Measurements from ENCODE around the gene WASHC2A.
"Not testable (repeated sequence)": the region's sequence is repeated elsewhere in the genome, so short reads cannot be mapped to it uniquely, and the experiment has no call there.

Gene WASHC2A

DNA sequence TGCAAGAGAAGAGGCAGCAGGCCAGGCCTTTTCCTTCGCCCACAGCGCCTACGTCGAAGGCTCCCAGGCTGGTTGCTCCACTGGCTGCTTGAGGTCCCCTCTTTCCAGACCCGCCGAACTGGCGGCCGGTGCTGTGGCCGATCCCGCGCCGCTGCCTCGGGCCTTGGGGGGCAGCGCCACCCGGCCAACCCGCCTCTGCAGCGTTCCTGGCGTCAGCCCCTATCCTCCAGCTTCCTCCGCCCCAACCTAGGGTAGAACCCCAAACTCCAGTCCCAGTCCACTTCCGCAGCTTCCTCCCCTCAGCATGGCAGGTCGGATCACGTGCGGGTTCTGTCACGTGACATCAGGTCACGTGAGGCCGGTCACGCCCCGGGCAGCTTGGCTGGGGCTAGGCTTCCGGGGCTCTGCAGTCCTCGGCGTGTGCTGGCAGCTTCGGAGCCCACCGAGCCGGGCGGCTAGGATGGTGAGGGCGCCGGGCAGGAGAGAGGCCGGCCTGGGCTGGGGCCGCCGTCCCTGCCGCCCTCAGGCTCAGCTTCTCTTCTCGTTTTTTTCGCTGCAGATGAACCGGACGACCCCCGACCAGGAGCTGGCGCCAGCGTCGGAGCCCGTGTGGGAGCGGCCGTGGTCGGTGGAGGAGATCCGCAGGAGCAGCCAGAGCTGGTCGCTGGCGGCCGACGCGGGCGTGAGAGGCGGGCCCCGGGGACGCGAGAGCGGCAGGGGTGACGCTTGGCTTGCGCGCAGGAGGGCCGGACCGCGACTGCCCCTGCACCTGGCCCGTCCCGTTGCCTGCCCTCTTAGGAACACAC is at the start of gene WASHC2A:
Gene WASHC2A (plus strand): TSS at position 409 of the 806 bp plus-strand sequence. CDS start 52 bp downstream, at position 461.
- peak; percentile 96 for DNase-seq

DNA sequence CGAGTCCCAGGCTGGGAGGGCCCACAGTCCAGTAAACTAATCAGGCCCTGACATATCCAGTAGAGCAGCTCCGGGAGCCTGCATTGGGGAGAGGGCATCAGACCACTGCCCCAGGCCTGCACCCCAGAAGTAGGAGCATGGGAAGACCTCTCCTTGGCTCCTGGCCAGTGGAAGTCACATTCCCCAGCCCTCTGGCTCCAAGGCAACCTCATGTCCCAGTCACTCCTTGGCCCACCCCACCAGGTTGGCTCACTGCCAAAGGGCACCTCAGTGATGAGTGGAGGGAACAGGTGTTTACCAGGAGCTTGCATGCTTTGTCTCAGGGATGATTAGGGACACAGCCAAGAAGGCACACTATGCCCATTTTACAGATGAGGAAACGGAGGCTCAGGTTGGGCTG is 48.5 kb upstream of the WASHC2A start:
- not testable (repeated sequence) for DNase-seq

GRCh38 chr10:50020451-50021024 is 47.2 kb upstream of the WASHC2A start:
- DNase-seq, result not testable (repeated sequence)

- no peak for DNase-seq
These were observed 46.1 kb upstream of the WASHC2A start for GRCh38 chr10:50021646-50022045.

- DNase-seq, result not testable (repeated sequence)
These were observed 42.9 kb upstream of the WASHC2A start for GRCh38 chr10:50024716-50025383.

DNA sequence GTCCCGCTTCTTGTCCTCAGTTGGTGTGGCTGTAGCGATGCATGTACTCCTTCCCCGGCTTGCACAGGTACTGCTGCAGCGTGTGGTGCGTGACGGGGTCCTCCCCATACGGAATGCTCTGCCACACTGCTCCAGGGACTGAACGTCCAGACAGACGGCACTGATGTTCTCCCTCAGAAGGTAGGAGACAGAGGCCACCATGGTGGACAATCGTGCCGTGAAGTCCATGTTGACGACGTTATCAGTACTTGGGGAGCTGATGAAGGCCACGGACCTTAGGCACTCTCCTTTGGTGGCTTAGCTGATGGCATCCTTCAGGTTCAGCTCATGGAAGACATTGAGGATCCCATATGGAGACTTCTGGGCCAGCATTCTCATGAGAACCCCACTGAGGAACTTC is 42.1 kb upstream of the WASHC2A start:
- DNase-seq, result no peak

DNA sequence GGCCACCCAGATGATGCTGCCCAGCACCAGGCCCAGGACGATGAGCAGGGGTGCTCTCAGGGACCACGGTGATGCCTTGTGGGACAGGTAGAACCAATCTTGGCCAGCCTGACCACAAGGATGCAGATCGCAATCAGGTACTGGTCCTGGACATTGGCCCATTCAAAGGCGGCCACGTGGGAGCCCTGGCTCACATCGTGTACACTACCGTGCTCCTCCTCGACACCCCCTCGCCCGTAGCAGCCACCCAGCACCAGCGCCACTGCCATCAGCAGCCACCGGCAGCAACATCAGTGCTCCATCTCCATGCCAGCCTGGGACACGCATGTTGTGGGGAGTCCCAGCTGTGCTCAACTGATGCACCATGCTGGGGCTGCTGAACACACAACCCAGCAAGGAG is 40.6 kb upstream of the WASHC2A start:
- DNase-seq, result no peak

- no peak for DNase-seq
These were observed 34.3 kb upstream of the WASHC2A start for GRCh38 chr10:50033481-50033880.

- DNase-seq, result not testable (repeated sequence)
These were observed 32.4 kb upstream of the WASHC2A start for GRCh38 chr10:50035337-50035736.

DNA sequence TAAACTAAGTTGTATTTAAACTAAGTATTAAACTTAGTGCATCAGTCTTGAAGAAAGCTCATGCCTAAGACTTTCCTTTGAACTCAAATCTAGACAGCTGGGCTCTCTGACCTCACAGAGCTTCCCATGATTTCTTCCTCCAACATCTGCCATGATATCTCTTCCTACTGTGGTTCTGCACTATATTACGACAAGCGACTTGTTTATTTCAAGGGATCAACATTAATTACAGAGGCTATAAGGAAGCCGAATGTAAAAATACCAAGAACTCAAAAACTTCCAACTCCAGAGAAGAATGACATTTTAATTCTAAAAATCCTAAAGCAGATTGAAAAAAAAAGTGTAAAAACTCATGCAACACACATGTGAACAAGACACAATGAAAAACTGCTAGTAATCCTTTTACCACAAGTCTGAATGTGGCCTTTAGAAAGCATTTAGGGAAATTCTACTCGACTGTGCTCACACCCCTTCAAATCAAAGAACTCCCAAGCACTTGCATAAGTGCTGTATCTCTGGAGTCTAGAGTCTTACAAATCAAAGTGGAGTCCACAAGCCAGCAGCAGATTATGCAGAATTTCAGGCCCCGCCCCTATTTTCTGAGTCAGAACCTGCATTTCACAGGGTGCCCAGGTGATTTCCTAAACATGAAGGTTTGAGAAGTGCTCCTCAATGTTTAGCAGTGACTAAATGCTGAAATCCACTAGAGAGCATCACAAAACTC is 22.7 kb upstream of the WASHC2A start:
- DNase-seq, result no peak

- not testable (repeated sequence) for DNase-seq
These were observed 21.3 kb upstream of the WASHC2A start for GRCh38 chr10:50046457-50046856.

GRCh38 chr10:50047594-50047993 is 20.2 kb upstream of the WASHC2A start:
- not testable (repeated sequence) for DNase-seq

GRCh38 chr10:50051995-50052660 is 15.6 kb upstream of the WASHC2A start:
- DNase-seq, result not testable (repeated sequence)

- not testable (repeated sequence) for DNase-seq
These were observed 14.9 kb upstream of the WASHC2A start for GRCh38 chr10:50052778-50053376.

- not testable (repeated sequence) for DNase-seq
These were observed 12.1 kb upstream of the WASHC2A start for GRCh38 chr10:50055494-50056292.

DNA sequence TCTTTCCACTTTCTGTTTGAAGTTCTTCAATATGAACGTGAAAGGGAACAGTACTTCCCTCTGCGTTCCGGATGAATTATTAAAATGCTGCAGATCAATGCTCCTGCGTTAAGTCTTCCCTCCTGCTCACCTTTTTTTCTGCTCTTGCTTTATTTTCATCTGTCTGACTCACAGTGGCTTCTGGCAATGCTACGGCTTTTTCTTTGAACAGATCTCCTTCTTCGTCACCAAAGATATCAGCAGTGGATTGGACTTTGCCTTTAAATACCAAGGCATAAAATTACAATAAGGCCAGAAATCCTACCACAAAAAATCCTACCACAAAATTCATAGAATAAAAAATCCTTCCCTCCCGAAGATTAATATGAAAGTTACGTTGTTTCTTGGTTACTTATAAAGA is 11.1 kb upstream of the WASHC2A start:
- peak; percentile 12 for DNase-seq

DNA sequence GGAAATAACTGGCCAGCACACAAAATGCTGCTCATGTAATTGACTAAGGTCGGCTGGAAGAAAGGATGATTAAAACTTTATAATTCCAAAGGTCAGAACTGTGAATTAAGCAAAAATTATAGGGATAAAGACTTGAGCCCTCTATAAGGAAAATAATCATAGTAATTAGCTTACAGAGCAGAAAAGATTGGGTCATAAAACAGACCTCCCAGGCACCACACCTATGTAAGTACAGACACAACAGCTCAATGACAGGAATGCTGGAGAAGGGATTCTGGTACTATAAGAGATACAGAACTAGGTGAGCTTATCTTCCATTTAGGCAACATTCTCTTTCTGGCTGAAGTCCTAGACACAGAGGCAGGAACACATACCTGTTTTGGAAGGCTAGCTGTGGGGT is 9.0 kb upstream of the WASHC2A start:
- not testable (repeated sequence) for DNase-seq

- DNase-seq, result not testable (repeated sequence)
These were observed 7.8 kb upstream of the WASHC2A start for GRCh38 chr10:50059946-50060345.

DNA sequence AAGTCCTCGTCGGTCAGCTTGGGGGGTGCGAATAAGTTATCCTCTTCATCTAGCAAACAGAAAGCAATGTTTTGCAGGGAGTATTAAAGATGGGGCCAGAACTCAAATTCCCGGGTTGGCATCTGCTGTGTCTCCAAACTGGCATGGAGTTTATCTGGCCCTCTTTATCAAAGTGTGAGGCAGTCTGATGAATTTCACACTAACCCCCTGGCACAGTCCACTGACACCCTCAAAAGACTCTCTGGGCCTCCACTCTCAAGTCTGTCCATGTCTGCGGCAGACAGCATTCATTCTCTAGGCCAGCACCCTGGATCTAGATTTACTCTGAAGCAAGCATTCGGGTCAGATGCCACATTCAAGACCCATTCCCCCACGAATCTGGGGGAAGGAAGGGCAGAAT is 6.2 kb upstream of the WASHC2A start:
- DNase-seq, result not testable (repeated sequence)

- DNase-seq, result peak; percentile 3
These were observed 4.7 kb upstream of the WASHC2A start for GRCh38 chr10:50063100-50063499.

DNA sequence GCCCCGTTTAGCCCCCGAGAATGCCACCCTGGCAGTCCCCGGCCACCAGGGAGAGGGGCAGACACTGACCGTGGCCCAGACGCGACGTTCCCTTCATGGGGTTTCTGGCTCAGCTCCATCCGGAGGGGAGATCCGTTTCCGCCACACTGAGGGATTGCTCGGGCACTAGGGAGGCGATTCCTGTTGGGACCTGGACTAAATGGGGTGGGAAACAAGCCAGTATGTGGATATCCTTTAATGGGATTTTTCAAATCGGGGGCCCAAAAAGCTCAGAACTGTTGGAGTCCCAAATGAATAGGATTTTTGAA is 552 bp downstream of the WASHC2A start:
- not testable (repeated sequence) for DNase-seq
